DMS79 treated with DMSO at 0.1 percent for 48 hours (cell line): Measurements from ENCODE around the gene FOXRED2.
"Not testable (repeated sequence)": the region's sequence is repeated elsewhere in the genome, so short reads cannot be mapped to it uniquely, and the experiment has no call there.

Source experiments
- DNase-seq: peaks from one replicate; lab custom pipeline; 2025; lab: John Stamatoyannopoulos, UW

FOXRED2 gene

GRCh38 chr22:36469094-36469710 is 37.6 kb downstream of the FOXRED2 start:
- DNase-seq = no peak

GRCh38 chr22:36467946-36468345 is 38.9 kb downstream of the FOXRED2 start:
- DNase-seq = no peak

GRCh38 chr22:36467042-36467810 is 39.6 kb downstream of the FOXRED2 start:
- DNase-seq = peak; percentile 33

GRCh38 chr22:36466258-36466657 is 40.6 kb downstream of the FOXRED2 start:
- DNase-seq = no peak

GRCh38 chr22:36465232-36466021 is 41.4 kb downstream of the FOXRED2 start:
- DNase-seq = no peak

- DNase-seq = no peak
These were observed 42.1 kb downstream of the FOXRED2 start for GRCh38 chr22:36464715-36465231.

- no peak for DNase-seq
These were observed 43.1 kb downstream of the FOXRED2 start for GRCh38 chr22:36463783-36464184.

GRCh38 chr22:36461665-36462649 is 44.9 kb downstream of the FOXRED2 start:
- DNase-seq = peak; percentile 81

GRCh38 chr22:36460202-36460601 is 46.6 kb downstream of the FOXRED2 start:
- DNase-seq = no peak

GRCh38 chr22:36457688-36458450 is 49.0 kb downstream of the FOXRED2 start:
- DNase-seq = no peak

- DNase-seq = no peak
These were observed 50.4 kb downstream of the FOXRED2 start for GRCh38 chr22:36456464-36456845.

- peak; percentile 27 for DNase-seq
These were observed 51.0 kb downstream of the FOXRED2 start for GRCh38 chr22:36455571-36456463.

- peak; percentile 78 for DNase-seq
These were observed 51.8 kb downstream of the FOXRED2 start for GRCh38 chr22:36454916-36455570.

GRCh38 chr22:36453855-36454378 is 52.9 kb downstream of the FOXRED2 start:
- DNase-seq = no peak

- DNase-seq = not testable (repeated sequence)
These were observed 53.7 kb downstream of the FOXRED2 start for GRCh38 chr22:36452978-36453607.

GRCh38 chr22:36452250-36452977 is 54.4 kb downstream of the FOXRED2 start:
- no peak for DNase-seq

- DNase-seq = not testable (repeated sequence)
These were observed 55.9 kb downstream of the FOXRED2 start for GRCh38 chr22:36450923-36451322.
